GM21360 (cell line): ENCODE results near the gene PPP1R9A.

Experiments used
- ATAC-seq: cut with Tn5 transposase; IDR thresholded peaks from one replicate; pipeline ENCODE4 v1.9.1; 2021; ENCODE audit warnings: mild to moderate bottlenecking, moderate library complexity; ENCODE audit not compliant: unreplicated experiment

Gene PPP1R9A

GRCh38 chr7:94908323-94909178, 1.2 kb downstream of the PPP1R9A start:
- no peak for ATAC-seq

GRCh38 chr7:94909179-94909466, 1.7 kb downstream of the PPP1R9A start:
- no peak for ATAC-seq

DNA sequence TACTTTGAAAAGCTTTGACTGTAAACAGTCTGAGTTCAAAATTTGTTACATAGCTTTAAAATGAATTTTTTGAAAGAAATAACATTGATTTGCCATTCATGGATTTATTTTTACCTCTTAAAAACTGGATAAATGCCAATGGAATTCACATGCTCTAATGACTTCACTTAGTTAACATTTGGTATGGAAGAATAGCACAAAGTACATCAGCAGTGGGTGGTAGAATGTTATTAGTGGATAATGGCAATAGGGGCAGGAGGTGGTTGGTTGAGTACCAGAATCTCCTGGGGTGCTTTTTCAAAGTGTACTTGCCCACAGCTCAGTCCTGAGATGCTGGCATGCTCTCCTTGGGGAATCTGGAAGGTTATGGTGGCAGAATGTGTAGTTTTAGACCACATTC, 4.7 kb downstream of the PPP1R9A start:
- no peak for ATAC-seq

DNA sequence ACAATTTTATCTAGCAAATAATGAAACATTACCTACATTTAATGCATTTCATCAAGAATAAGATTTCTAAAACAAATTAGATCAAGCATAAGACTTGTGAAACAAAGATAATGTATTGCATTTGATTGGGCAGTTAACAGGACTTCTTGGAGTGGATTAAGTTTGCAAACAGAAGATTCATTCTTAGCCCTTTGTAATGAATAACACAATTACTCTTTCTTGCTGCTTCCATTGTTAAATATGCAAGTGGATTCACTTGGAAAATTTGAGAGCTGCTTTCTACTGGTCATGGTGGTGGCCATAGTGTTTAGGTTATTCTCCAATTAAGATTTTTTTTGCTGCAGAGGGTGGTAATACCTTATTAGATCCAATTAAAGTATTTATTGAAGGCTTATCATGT, 6.0 kb downstream of the PPP1R9A start:
- no peak for ATAC-seq

- no peak for ATAC-seq
These were observed 14.5 kb downstream of the PPP1R9A start for GRCh38 chr7:94921911-94922310.

- no peak for ATAC-seq
These were observed 15.1 kb downstream of the PPP1R9A start for GRCh38 chr7:94922457-94922856.

DNA sequence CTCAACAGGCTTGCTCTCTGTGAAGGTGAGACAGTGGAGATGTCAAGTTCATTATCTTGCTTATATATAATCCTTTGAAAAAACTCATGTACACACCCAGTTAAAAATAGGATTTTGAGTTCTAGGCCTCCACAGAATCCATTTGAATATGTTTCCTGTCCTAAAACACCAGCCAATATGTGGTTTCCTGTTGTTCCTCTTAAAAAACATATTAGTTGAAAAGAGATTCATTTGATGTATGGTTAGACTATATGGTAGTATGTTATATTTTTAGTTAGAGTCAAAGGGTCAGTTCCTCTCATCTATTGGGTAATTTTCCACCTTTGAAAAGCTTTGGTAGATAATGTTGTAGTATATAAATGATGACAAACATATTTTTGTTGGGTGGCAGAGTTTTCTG, 16.0 kb downstream of the PPP1R9A start:
- ATAC-seq: no peak

GRCh38 chr7:94928168-94928707, 20.8 kb downstream of the PPP1R9A start:
- no peak for ATAC-seq

DNA sequence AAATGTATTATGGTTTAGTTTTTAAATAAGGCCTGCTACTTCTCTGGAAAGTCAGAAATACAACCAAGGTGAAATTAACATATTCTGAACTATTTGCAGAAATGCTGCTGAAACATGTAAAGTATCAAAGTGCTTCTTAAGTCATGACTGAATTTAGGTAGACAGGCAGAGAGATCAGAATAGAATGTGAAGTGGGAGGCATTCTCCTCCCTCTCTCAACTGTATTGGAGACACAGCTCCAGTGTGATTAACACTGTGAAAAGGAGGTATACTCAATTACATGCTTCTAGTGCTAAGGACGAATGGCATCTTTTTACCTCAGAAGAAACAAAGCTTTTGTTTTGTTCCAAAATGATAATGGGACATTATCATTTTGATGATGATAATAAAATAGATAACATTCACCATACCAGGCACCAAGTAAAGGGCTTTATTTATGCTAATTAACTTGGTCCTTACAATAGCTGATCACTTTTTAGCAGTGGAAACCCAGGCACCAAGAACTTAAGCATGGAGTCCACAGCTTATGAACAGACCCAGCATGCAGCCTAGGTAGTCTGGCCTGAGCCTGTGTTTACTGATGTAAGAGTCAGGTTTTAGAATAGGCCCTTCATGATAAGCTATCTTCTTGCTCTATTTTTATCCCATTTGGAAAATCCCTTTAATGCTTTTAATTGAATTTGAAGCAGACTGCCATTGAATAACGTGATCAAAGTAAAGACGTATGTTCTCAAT, 26.0 kb downstream of the PPP1R9A start:
- no peak for ATAC-seq

GRCh38 chr7:94939395-94939794, 32.0 kb downstream of the PPP1R9A start:
- ATAC-seq: no peak

DNA sequence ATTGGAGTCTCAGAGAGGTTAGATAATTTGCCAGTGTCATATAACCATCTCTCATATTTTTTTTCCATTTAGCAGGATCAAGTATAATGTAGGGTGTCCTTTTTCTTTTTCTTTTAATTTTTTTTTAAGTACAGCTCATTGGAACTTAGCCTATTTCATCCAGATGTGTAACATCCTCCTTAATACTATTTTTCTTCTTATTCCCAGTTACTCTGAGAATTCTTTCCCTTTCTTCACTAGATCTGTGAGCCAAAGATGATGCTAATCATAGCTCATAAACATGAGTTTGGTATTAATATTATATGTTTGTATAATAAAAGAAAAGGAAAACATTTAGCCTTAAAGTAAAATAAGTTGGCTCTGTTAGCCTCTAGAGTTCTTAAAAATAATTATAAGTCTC, 32.8 kb downstream of the PPP1R9A start:
- no peak for ATAC-seq

DNA sequence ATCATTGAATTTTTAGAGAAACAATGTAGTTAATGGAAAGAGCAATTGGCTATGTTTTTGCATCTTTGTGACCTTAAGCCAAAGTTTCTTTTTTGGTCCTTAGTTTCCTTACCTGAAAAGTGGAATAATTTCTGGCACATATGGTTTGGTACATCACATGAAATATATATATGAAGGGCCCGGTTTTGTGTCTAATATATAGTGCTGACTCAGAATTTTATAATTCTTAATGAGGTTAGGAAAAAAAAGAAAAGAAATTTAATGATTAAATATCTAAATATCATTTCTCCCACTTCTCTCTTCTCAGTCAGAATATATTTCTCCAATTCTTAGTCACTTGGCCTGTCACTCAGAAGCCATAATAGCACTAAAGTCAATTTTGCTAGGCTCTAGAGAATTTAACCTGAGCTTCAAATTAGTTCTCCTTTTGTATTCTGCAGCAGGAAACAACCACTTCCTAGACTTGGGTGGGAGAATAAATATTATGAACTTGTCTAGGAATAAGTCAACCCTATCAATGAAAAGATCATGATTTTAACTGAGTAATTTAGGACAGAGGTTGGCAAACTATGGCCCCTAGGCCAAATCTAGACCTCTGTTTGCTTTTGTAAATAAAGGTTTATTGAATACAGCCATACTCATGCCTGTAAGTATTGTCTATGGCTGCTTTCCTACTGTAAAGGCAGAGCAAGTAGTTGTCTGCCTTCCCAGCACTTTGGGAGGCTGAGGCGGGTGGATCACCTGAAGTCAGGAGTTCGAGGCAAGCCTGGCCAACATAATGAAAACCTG, 34.6 kb downstream of the PPP1R9A start:
- ATAC-seq: no peak

GRCh38 chr7:94943134-94943533, 35.7 kb downstream of the PPP1R9A start:
- no peak for ATAC-seq

- ATAC-seq: no peak
These were observed 42.1 kb downstream of the PPP1R9A start for GRCh38 chr7:94949532-94949931.

DNA sequence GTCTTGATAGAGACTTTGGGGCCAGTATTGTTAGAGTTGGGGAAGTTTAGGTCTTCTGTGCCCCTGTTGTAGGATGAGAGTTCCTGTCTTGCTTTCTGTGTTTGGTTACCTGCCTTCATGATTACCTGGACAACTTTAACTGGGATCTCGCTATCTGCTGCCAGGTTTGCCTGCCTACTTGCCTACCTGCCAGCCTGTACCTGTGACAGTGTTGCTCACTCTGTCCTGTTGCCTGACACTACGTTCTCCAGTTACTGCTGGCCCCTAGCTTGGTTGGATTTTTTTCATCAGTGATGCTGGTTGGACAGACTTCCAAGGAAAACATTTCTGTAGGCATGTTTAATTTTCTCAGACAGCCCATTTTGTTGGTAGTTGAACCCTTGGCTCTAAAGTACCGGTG, 48.4 kb downstream of the PPP1R9A start:
- ATAC-seq: no peak

GRCh38 chr7:94957061-94957460, 49.7 kb downstream of the PPP1R9A start:
- ATAC-seq: no peak

DNA sequence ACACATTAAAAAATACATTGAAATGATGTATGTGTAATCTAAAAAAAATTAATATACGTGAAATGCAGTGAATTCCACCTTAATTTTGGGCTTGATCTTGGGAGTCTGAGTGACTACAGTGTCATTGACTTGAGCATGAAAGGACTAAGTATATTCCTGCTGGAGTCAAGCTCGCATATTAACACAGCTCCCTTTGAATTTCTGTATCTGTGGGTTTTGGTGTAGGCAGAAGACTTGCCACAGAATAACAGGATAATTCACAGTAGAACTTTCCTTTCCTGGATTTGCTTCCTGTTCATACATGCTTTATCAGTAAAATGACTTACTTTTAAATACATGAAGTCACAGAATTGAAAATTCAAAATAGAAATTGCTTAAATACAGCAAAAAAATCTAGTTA, 55.3 kb downstream of the PPP1R9A start:
- ATAC-seq: no peak

DNA sequence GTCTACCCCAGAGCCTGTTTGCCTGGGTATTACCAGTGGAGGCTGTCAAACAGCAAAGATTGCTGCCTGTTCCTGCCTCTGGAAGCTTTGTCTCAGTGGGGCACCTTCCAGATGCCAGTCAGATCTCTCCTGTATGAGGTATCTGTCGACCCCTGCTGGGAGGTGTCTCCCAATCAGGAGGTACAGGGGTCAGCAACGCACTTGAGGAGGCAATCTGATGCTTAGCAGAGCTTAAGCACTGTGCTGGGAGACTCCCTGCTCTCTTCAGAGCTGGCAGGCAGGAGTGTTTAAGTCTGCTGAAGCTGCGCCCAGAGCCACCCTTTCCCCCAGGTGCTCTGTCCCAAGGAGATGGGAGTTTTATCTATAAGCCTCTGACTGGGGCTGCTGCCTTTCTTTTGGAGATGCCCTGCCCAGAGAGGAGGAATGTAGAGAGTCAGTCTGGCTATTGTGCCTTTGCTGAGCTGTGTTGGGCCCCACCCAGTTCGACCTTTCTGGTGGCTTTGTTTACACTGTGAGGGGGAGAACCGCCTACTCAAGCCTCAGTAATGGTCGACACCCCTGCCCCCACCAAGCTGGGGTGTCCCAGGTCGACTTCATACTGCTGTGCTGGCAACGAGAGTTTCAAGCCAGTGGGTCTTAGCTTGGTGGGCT, 62.2 kb downstream of the PPP1R9A start:
- ATAC-seq: no peak

DNA sequence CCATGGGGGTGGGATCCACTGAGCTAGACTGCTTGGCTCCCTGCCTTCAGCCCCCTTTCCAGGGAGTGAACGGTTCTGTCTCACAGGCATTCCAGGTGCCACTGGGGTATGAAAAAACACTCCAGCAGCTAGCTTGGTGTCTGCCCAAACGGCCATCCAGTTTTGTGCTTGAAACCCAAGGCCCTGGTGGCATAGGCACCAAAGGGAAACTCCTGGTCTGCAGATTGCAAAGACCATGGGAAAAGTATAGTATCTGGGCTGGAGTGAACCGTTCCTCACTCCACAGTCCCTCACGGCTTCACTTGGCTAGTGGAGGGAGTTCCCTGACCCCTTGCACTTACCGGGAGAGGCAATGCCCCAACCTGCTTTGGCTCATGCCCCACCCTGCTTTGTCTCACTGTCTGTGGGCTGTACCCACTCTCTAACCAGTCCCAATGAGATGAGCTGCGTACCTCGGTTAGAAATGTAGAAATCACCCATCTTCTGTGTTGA, 62.7 kb downstream of the PPP1R9A start:
- no peak for ATAC-seq

- ATAC-seq: no peak
These were observed 63.9 kb downstream of the PPP1R9A start for GRCh38 chr7:94971051-94971867.
